Activated B cell treated with CpG ODN at 0.5 μM for 24 hours (primary cell): ENCODE measurements around the gene SERPINA9. TPM values are rescaled to one million over a fixed set of nuclear protein-coding genes. Genes with fewer than 3 reads are reported as not detected.

Experiments used
- ATAC-seq: fragments of 200-7000 bp; cut with Tn5 transposase; one replicate; pipeline ENCODE4 v1.10.0; 2021; ENCODE audit warnings: low read depth, mild to moderate bottlenecking, moderate library complexity
- CTCF ChIA-PET: fragments of 350-600 bp; sonication (Branson Sonifier 250); formaldehyde crosslinking; loops from one replicate; lab custom pipeline; 2021; ENCODE audit warnings: antibody characterized with exemption; lab: Charles Lee
- POLR2A ChIA-PET: fragments of 350-600 bp; sonication (Branson Sonifier 250); formaldehyde crosslinking; loops from one replicate; lab custom pipeline; 2021; ENCODE audit warnings: antibody characterized with exemption; lab: Charles Lee
- DNase-seq: peaks from one replicate; pipeline ENCODE4 v3.0.0; 2022
- H3K27ac Mint-ChIP-seq: one replicate; pipeline ENCODE4 v1.8.0; 2020; ENCODE audit warnings: mixed read lengths
- H3K27me3 Mint-ChIP-seq: one replicate; pipeline ENCODE4 v1.8.0; 2021; ENCODE audit warnings: mixed read lengths
- H3K36me3 Mint-ChIP-seq: one replicate; pipeline ENCODE4 v1.8.0; 2021; ENCODE audit warnings: low read depth, mixed read lengths
- H3K4me1 Mint-ChIP-seq: one replicate; pipeline ENCODE4 v1.8.0; 2021; ENCODE audit warnings: mixed read lengths
- H3K4me3 Mint-ChIP-seq: one replicate; pipeline ENCODE4 v1.8.0; 2020; ENCODE audit warnings: mild to moderate bottlenecking, mixed read lengths
- H3K9me3 Mint-ChIP-seq: one replicate; pipeline ENCODE4 v1.8.0; 2020; ENCODE audit warnings: mixed read lengths
- intact Hi-C: fragments of 100-400 bp; cut with micrococcal nuclease; formaldehyde crosslinking; loops from one replicate; pipeline ENCODE4 v1.15.1; 2024
- total RNA-seq: library from RNA; stranded (reverse); gene quantifications from 2 replicates; pipeline ENCODE4 v1.2.3, GENCODE V29; 2022
- TF ChIP-seq, protein P1 (sequence below): fragments of 200-600 bp; IDR thresholded peaks from one replicate; pipeline ENCODE4 v1.8.0; 2022; ENCODE audit warnings: antibody characterized with exemption, mild to moderate bottlenecking

SERPINA9 gene, protein sequence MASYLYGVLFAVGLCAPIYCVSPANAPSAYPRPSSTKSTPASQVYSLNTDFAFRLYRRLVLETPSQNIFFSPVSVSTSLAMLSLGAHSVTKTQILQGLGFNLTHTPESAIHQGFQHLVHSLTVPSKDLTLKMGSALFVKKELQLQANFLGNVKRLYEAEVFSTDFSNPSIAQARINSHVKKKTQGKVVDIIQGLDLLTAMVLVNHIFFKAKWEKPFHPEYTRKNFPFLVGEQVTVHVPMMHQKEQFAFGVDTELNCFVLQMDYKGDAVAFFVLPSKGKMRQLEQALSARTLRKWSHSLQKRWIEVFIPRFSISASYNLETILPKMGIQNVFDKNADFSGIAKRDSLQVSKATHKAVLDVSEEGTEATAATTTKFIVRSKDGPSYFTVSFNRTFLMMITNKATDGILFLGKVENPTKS
- 0.24 and 0.40 TPM in 2 replicates for total RNA-seq

DNA sequence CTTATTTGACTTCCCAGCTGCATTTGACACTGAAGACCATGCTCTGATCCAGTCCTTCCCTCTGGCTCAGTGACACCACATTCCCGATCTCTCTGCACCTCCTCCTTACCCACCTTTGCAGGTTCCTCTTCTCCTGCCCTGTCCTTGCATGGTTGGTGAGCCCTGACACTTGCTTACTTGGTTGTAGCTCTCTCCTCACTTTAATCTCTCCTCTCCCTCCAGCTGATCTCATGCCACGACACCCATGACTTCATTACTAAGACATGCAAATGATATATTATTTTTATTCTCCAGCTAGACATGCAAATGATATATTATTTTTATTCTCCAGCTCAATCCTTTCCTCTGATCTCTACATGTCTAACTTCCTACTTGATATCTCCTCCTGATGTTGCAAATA is at the start of gene SERPINA9:
Gene SERPINA9 (minus strand): TSS at position 175 of the 400 bp plus-strand sequence. CDS start 6,357 bp downstream, outside the sequence.
- H3K36me3 Mint-ChIP-seq, result no peaks in the 10 kb centered on the region
- H3K4me1 Mint-ChIP-seq, result peaks cover 22% of the 10 kb centered on the region
- ChIA-PET POLR2A (no interaction called here), CTCF (interaction anchor here (1.0 kb wide), 1 partner anchor 10 kb away, joined by 3 read pairs; no protein-coding TSS in a partner anchor)
- TF ChIP-seq, protein P1, sequence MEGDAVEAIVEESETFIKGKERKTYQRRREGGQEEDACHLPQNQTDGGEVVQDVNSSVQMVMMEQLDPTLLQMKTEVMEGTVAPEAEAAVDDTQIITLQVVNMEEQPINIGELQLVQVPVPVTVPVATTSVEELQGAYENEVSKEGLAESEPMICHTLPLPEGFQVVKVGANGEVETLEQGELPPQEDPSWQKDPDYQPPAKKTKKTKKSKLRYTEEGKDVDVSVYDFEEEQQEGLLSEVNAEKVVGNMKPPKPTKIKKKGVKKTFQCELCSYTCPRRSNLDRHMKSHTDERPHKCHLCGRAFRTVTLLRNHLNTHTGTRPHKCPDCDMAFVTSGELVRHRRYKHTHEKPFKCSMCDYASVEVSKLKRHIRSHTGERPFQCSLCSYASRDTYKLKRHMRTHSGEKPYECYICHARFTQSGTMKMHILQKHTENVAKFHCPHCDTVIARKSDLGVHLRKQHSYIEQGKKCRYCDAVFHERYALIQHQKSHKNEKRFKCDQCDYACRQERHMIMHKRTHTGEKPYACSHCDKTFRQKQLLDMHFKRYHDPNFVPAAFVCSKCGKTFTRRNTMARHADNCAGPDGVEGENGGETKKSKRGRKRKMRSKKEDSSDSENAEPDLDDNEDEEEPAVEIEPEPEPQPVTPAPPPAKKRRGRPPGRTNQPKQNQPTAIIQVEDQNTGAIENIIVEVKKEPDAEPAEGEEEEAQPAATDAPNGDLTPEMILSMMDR, result no peak
- intact Hi-C loops, result no loop called here
- peaks cover 15% of the 10 kb centered on the region for H3K9me3 Mint-ChIP-seq
- no peak within 1 kb of the TSS for H3K4me3 Mint-ChIP-seq
- DNase-seq (no peak), ATAC-seq (peak; percentile 51)
- H3K27ac Mint-ChIP-seq, result no peak within 1 kb of the TSS
- peaks cover 3% of the 10 kb centered on the region for H3K27me3 Mint-ChIP-seq

DNA sequence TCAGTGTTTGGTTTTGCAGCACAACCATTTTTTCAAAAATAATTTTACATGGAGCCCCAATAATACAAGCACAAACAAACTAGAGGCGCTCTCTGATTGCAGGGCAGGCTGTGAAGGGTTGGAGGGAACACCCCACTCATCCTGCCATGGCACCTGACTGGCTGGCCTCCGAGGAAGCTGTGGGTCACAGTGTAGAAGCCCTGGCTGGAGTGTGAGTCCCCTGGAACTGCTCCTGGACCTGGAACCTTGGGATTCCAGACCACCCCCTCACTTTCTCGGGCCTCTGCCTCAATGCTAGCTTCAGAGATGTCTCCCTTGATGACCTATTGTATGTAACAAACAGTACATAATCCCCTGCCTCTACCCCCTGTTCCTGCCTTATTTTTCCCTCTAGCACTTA is 48.1 kb upstream of the SERPINA9 start:
- no peak overlapping the region for H3K27ac Mint-ChIP-seq

DNA sequence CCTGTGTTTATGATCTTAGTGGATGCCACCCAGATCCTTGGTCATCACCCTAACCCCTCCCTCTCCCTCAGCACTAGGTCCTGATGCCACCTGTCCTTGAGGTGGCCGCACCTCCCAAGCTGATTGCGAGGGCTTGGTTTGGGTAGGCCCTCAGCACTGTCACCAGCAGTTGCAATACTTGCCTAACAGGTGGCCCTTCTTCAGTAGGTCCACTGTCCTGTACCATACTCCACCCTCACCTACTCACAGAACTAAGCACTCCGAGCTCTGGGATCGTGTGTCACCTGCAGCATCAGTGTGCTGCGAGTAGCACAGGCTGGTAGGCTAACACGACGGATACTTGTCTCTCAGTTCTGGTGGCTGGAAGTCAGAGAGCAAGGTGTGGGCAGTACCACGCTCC is 47.3 kb upstream of the SERPINA9 start:
- peaks cover 7% of the 10 kb centered on the region for H3K27me3 Mint-ChIP-seq
- ATAC-seq (no peak), DNase-seq (no peak)
- no peaks in the 10 kb centered on the region for H3K36me3 Mint-ChIP-seq
- ChIA-PET CTCF (no interaction called here), POLR2A (no interaction called here)
- no peaks in the 10 kb centered on the region for H3K4me1 Mint-ChIP-seq
- no peak overlapping the region for H3K4me3 Mint-ChIP-seq
- H3K9me3 Mint-ChIP-seq, result peaks cover 7% of the 10 kb centered on the region
- intact Hi-C loops, result no loop called here
- TF ChIP-seq, protein P1, result no peak
- H3K27ac Mint-ChIP-seq, result no peak overlapping the region

More for the DNA sequence above, 48.1 kb upstream of the SERPINA9 start:
- ChIA-PET POLR2A (no interaction called here), CTCF (no interaction called here)
- no peaks in the 10 kb centered on the region for H3K4me1 Mint-ChIP-seq
- DNase-seq, result no peak
- H3K27me3 Mint-ChIP-seq, result peaks cover 7% of the 10 kb centered on the region
- H3K9me3 Mint-ChIP-seq, result peaks cover 7% of the 10 kb centered on the region
- no peak overlapping the region for H3K4me3 Mint-ChIP-seq
- no peak for ATAC-seq
- TF ChIP-seq, protein P1, result no peak
- intact Hi-C loops, result no loop called here
- no peaks in the 10 kb centered on the region for H3K36me3 Mint-ChIP-seq

DNA sequence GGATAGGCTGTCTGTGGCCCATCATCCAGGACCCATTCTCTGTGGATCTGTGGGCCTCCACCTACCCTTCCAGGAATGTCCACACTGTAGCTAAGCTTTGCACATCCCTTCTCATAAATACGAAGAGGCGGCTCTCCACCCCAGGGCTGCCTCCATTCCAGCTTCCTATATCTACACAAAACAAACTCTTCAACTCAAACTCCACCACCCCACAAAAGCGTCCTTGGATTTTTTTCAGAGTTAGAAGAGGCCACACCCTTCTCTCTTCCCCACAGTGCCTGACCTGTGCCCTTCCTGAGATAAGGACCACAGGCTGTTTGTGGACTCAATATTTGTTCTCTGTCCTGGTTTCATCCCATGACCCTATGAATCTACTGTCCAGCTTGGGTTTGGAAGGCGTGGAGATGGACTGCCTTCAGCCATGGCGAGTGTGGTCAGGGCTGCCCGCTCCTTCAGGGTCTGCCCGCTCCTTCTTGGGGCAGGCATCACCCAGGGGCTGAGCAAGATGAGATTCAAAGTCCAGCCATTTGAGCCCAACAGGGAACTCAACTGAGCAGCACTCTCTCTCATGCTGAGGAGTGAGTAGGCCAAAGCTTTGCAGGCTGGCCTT is 46.2 kb upstream of the SERPINA9 start:
- H3K27me3 Mint-ChIP-seq, result peaks cover 6% of the 10 kb centered on the region
- H3K4me3 Mint-ChIP-seq, result no peak overlapping the region
- DNase-seq (no peak), ATAC-seq (no peak)
- intact Hi-C loops, result no loop called here
- H3K4me1 Mint-ChIP-seq, result no peaks in the 10 kb centered on the region
- CTCF ChIA-PET, result no interaction called here
- H3K9me3 Mint-ChIP-seq, result peaks cover 6% of the 10 kb centered on the region
- POLR2A ChIA-PET, result no interaction called here
- TF ChIP-seq, protein P1, result no peak
- no peak overlapping the region for H3K27ac Mint-ChIP-seq
- no peaks in the 10 kb centered on the region for H3K36me3 Mint-ChIP-seq

DNA sequence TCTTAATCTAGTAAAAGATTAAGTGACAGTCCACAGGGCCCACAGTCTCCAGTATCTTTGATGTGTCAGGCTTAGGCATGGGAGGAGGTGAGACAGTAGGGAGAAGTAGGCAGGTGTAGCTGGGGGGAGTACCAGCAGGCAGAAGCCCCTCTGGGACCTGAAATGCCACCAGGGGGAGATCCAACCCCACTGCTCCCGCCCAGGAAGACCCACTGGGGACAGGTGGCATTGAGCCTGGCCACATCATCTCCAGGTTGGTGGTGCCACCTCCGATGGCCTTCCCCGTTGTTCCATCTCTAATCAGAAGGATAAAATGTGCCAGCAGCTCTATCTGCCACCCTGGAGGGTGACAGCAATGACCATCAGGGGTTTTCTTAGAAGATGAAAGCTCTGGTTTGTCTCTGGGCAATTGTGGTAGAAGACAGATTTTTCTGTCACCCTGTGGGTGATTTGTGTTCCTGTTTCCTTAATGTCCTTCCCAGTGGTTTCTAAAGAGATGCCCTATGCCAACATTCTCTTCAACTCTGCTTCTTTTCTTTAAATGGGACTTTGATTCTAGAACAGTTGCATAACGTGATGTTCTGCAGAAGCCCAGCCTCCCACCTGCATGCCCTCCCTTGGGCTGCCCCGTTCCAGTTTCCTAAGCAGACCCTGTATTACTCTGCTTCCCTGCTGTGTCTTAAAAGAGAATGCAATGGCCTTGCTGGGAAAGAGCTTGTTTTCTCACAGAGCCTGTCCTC is 45.5 kb upstream of the SERPINA9 start:
- CTCF ChIA-PET, result no interaction called here
- no peaks in the 10 kb centered on the region for H3K4me1 Mint-ChIP-seq
- no peak for ATAC-seq

More for the DNA sequence above, 45.5 kb upstream of the SERPINA9 start:
- H3K9me3 Mint-ChIP-seq, result no peaks in the 10 kb centered on the region
- no peak overlapping the region for H3K27ac Mint-ChIP-seq
- no peak overlapping the region for H3K4me3 Mint-ChIP-seq
- TF ChIP-seq, protein P1, result no peak
- no peak for DNase-seq
- POLR2A ChIA-PET, result no interaction called here
- no peaks in the 10 kb centered on the region for H3K36me3 Mint-ChIP-seq
- no peaks in the 10 kb centered on the region for H3K27me3 Mint-ChIP-seq
- intact Hi-C loops, result no loop called here
